Mesodermal cell (in vitro differentiated cells): Measurements from ENCODE around the gene ACIN1.

Experiments used
- H3K27ac ChIP-seq: 2 replicates; pipeline ENCODE4 v1.7.0; 2013; ENCODE audit warnings: mild to moderate bottlenecking, low read depth, low read length, moderate library complexity; ENCODE audit not compliant: severe bottlenecking
- H3K36me3 ChIP-seq: 2 replicates; pipeline ENCODE4 v1.7.1; 2013; ENCODE audit warnings: mild to moderate bottlenecking, low read length, moderate library complexity; ENCODE audit not compliant: control insufficient read depth, insufficient read depth
- H3K4me1 ChIP-seq: one replicate; pipeline ENCODE4 v1.7.1; 2013; ENCODE audit warnings: mild to moderate bottlenecking, low read length; ENCODE audit not compliant: insufficient read depth, control insufficient read depth, poor library complexity, severe bottlenecking
- H3K4me3 ChIP-seq: 2 replicates; pipeline ENCODE4 v1.7.0; 2013; ENCODE audit warnings: low read length, control low read depth, mild to moderate bottlenecking; ENCODE audit not compliant: insufficient read depth, poor library complexity, severe bottlenecking; ENCODE audit errors: extremely low read depth
- H3K9me3 ChIP-seq: 2 replicates; pipeline ENCODE4 v1.7.1; 2013; ENCODE audit warnings: mild to moderate bottlenecking, low read length, moderate library complexity; ENCODE audit not compliant: control insufficient read depth
- WGBS, 2 experiments: methylation state at CpG; one replicate each; pipeline ENCODE4 v1.1.5; 2013; ENCODE audit warnings: missing lambda C conversion rate in 2 of 2; ENCODE audit not compliant: insufficient coverage in 2 of 2; 5-methylcytosine and 5-hydroxymethylcytosine counted together

Gene ACIN1

DNA sequence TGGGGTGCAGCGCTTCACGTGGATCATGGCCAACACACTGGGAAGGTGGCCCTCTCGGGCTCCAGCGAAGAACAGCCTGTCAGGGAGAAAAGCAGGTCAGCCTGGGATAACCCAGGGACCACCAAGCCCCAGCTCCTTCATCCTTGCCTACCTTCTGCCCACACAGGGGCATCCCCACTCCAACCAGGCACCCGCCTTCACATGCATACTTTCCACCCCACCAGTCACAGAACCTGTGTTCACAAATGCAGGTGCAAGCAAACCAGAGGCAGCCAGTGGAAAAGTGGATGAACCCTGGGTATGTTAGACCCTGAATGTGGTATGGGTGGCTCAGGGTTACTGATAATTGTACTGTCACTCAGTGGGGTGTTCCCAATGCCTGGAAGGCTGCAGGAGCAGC, 36.5 kb upstream of the ACIN1 start:
- no peaks in the 10 kb centered on the region for H3K9me3 ChIP-seq
- no peak overlapping the region for H3K27ac ChIP-seq
- no peaks in the 10 kb centered on the region for H3K4me1 ChIP-seq
- 95% methylated on average over 4 to 5 of the region's 5 CpGs for WGBS, 2 experiments
- H3K4me3 ChIP-seq = no peak overlapping the region
- peaks cover 3% of the 10 kb centered on the region for H3K36me3 ChIP-seq

DNA sequence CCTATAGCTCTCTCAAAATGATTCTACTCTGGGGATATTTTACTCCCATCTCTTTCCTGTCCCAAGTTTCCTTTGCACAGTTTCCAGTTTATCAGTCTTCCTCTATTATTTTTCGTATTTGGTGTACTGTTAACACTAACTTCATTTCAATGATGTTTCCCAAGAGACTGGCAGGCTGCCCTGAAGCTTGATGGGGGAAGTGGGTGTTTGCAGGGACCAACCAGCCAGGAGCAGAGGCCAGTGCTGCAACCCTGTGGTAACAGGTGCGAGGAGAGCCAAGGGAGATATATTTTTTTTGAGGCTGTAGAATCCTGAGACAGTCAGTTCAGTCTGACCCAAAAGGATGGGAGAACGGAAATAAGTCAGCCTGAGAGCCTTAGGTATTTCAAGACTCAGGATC, 35.9 kb upstream of the ACIN1 start:
- no peaks in the 10 kb centered on the region for H3K9me3 ChIP-seq
- no peak overlapping the region for H3K4me3 ChIP-seq
- 91% methylated on average over 2 of the region's 3 CpGs; no CpG with 5 or more reads in 1 of the 2 experiments for WGBS, 2 experiments
- H3K36me3 ChIP-seq = peaks cover 3% of the 10 kb centered on the region
- H3K27ac ChIP-seq = no peak overlapping the region
- H3K4me1 ChIP-seq = no peaks in the 10 kb centered on the region

DNA sequence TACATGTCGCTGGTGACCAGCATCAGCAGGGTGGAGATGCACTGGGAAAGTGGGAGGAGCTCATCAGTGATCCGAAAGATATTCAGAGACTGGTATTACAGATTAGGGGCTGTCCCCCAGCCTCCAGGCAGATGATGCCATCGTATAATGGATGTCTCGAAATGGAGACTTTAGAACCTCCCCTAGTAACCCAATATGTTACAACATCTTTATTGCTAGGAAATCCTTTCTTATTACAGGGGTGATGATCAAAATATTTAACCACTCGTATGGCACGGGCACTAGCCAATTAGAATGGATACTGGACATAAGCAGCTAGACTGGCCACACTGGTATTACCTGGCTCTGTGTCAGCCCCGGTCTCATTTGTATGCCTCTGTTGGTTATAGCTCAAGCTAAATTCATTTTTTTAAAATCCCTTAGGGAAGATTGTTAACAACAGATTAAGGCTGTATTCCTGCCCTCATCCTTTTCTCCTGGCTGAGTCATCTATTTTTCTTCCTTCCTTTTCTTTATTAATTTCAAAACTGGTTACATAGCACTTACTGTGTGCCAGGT, 34.9 kb upstream of the ACIN1 start:
- Histone ChIP-seq H3K4me1 (no peaks in the 10 kb centered on the region), H3K9me3 (no peaks in the 10 kb centered on the region), H3K36me3 (peaks cover 3% of the 10 kb centered on the region), H3K4me3 (no peak overlapping the region), H3K27ac (no peak overlapping the region)
- WGBS, 2 experiments = 95% methylated on average over 4 to 5 of the region's 7 CpGs

DNA sequence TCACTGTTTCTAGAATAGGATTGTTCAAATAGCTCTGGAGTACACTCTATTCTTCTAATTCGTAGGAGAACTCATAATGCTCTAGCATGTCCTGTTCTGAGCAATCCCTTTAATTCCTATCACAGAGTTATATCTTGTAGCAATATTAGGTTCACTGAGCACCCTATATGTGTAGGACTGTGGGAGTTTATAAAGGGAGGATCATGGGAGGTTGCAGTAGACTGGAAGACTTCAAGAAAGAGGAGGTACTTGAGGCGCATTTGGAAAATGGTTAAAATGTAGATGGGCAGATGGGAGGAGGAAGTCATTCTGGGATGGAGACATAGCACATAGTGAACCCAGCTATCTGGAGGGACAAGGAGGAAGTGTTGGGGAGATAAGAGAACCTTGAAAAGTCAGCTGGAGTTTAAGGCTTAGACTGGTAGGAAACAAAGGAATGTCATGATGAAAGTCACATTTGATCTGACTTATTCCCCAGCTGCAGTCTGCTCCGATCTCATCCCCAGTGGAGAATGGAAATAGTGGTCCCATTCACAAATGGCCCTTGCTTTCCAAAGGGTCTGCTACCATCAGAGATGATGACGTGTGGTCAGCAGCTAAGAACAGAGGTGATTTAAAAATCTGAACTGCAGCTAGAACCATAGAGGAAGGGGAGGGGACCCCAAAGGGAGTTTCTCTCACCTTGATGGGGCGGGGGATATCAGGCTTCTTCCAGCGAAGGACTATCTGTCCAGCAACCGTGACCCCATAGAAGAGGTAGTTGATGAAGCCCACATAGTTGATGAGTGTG, 34.2 kb upstream of the ACIN1 start:
- Histone ChIP-seq H3K4me3 (no peak overlapping the region), H3K36me3 (peaks cover 3% of the 10 kb centered on the region), H3K4me1 (no peaks in the 10 kb centered on the region), H3K27ac (no peak overlapping the region), H3K9me3 (no peaks in the 10 kb centered on the region)
- WGBS, 2 experiments = 95 to 96% methylated on average over 3 to 6 of the region's 7 CpGs

DNA sequence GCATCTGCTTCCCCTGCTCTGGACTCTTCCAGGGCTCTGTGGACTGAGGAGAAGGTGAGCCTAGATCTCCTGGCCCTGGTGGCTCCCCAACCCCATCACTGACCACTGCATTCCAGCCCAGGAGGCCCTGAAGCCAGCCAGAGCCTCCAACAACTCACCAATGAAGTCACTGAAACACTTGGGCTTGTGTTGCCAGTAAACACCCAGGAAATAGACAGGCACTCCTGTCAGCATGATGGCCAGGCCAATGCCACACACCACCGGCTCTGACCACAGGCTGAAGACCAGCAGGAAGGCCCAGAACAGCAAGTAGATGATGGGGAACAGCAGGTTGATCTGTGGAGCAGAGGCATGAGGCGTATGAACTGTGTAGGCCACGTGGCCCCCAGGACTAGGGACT, 32.9 kb upstream of the ACIN1 start:
- no peak overlapping the region for H3K27ac ChIP-seq
- peaks cover 3% of the 10 kb centered on the region for H3K36me3 ChIP-seq
- no peak overlapping the region for H3K4me3 ChIP-seq
- WGBS, 2 experiments = 80 to 100% methylated on average over 1 of the region's 3 CpGs
- no peaks in the 10 kb centered on the region for H3K4me1 ChIP-seq
- no peaks in the 10 kb centered on the region for H3K9me3 ChIP-seq

DNA sequence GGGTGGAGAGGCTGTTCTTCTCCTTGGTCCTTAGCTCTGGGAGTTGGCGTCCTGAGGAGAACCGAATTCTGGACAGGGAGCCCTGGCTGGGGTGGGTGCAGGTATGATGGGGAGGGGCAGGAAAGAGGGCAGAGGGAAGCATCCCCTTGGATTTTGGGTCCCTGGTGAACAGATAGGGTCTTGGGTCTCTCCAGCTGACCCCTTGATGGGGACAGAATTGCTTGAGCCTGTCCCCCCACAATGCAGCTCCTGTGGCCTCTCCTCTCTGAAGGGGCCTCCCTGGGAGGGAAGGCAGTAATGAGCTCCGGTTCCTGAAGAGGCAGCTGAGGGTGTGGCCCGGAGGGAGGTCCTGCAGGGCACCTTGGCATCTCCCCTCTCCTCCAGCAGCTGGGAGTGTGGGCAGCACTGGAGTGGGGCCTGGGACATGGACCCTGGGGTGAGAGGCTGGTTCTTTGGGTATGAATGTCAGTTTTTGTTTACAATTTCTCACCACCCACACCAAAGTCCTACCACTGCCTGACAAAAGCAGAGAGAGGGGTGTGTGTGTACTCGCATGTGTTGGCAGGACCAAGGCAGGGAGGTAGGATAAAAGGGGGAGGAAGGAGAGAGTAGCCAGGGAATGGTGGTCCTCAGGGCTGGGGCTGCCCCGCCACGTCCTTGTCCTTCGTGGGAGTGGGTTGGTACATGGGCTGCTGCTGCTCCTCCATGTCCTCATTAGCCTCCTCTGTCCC, 31.8 kb upstream of the ACIN1 start:
- WGBS, 2 experiments = 95 to 100% methylated on average over 2 to 3 of the region's 8 CpGs
- Histone ChIP-seq H3K27ac (no peak overlapping the region), H3K4me1 (peaks cover 5% of the 10 kb centered on the region), H3K9me3 (no peaks in the 10 kb centered on the region), H3K4me3 (no peak overlapping the region), H3K36me3 (peaks cover 3% of the 10 kb centered on the region)

DNA sequence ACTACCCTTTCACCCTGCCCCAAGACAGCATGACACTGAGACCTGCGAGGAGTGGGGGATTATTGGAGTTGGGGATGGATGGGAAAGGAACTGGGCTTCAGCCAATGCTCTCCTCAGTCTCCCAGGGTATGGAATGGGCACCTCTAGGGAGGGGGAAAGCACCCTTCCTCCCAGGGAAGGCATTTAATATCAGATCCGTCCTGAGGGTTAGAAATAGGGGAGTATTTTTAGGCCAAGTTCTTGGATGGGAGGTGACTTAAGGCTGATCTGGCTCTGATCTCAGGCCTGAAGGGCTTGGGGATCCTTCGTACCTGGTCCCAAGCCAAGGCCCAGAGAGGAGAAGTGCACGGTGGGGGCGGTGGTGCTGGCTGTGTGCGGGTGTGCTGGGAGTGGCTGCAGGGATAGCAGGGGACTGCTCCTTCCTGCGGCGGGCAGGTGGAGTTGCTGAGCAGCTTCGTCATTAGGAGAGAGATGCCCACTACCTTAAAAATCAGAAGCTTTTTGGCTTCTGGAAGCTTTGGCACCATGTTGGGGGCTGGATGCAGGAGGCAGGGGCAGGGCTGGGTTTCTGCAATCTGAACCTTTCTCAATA, 31.1 kb upstream of the ACIN1 start:
- WGBS, 2 experiments = 95% methylated on average over 3 to 6 of the region's 9 CpGs
- Histone ChIP-seq H3K36me3 (peaks cover 3% of the 10 kb centered on the region), H3K4me3 (no peak overlapping the region), H3K27ac (no peak overlapping the region), H3K4me1 (peaks cover 12% of the 10 kb centered on the region), H3K9me3 (no peaks in the 10 kb centered on the region)

DNA sequence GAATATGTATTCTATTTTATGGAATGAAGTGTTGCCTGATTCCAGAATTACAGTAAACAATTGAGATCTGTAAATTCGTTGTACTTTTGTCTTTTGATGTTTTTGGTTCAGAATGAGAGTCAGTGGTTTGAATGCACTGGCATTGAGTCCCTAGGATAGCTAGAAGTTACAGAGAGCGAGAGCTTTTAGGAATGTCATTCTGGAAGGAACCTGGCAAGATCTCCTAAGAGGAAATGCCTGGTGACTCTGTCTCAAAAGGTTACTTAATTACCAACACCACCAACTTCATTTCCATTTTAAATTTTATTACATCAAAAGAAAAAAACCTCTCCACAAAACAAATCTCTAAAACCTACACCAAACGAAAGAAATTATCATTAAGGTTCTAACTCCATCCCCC, 30.1 kb upstream of the ACIN1 start:
- Histone ChIP-seq H3K4me1 (peaks cover 19% of the 10 kb centered on the region), H3K4me3 (no peak overlapping the region), H3K27ac (no peak overlapping the region), H3K9me3 (no peaks in the 10 kb centered on the region), H3K36me3 (peaks cover 3% of the 10 kb centered on the region)
- whole genome bisulfite sequencing, 2 experiments = 64 to 85% methylated on average over 1 to 3 of the region's 3 CpGs

DNA sequence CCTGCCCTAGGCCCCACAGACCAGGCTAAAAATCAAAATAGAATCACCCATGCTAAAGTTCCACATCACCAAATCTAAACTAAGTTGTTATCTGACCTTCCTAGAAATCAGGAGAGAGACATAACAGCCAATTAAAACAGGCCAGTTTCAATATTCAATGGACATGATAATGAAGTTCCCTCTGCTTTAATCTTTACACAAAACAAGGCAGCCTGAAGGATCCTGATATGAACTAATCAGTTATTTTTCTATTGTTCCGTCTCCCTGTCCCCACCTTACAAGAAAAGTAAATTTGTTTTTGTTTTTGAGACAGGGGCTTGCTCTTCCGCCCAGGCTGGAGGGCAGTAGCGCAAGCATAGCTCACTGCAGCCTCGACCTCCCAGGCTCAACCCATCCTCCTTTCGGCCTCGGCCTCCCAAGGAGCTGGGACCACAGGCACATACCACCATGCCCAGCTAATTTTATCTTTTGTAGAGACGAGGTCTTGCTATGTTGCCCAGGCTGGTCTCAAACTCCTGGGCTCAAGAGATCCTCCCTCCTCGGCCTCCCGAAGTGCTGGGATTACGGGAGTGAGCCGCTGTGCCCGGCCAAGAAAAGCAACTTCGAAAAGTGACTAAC, 29.5 kb upstream of the ACIN1 start:
- Histone ChIP-seq H3K4me3 (no peak overlapping the region), H3K4me1 (peaks cover 22% of the 10 kb centered on the region), H3K9me3 (no peaks in the 10 kb centered on the region), H3K36me3 (peaks cover 3% of the 10 kb centered on the region), H3K27ac (no peak overlapping the region)
- WGBS, 2 experiments = 93 to 94% methylated on average over 9 to 12 of the region's 13 CpGs

DNA sequence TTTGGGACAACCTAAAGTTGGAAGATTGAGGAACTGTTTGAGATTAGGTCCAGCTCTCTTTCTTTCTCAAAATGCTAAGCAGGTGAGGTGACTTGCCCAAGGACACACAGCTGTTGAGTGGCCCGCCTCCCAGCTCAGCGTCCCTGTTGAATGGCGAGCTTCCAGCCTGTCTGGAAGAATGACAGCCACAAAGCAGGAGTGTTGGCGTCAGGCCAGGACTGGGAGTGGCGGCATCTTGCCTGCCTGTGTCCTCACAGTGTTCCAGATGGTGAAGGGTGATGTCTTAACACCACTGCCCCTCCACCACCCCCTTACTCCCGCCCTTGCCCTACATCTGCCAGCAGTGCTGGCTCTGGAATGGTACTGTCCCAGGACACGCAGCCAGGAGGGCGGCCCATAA, 28.5 kb upstream of the ACIN1 start:
- Histone ChIP-seq H3K9me3 (no peaks in the 10 kb centered on the region), H3K36me3 (peaks cover 3% of the 10 kb centered on the region), H3K4me1 (peaks cover 22% of the 10 kb centered on the region), H3K4me3 (no peak overlapping the region), H3K27ac (no peak overlapping the region)
- 86 to 90% methylated on average over 5 to 7 of the region's 8 CpGs for WGBS, 2 experiments
